ENCODE data around the gene GTSF1L.

The GTSF1L gene

GRCh38 chr20:43710370-43711044 lies 16.3 kb downstream of the GTSF1L start:
- Histone ChIP-seq H3K27ac (ENCODE audit: low read length) (no peak overlapping the region), H3K9ac (ENCODE audit: low read length) (no peak overlapping the region), H3K27me3 (ENCODE audit: control insufficient read depth, insufficient read depth, low read length) (no peaks in the 10 kb centered on the region), H3K9me3 (ENCODE audit: control insufficient read depth, low read depth, low read length) (no peaks in the 10 kb centered on the region), H3K4me1 (ENCODE audit: control insufficient read depth, low read depth, low read length) (no peaks in the 10 kb centered on the region), H3K36me3 (ENCODE audit: control insufficient read depth, low read depth, low read length) (peaks cover 77% of the 10 kb centered on the region), H3K4me3 (ENCODE audit: low read length) (no peak overlapping the region)

- Histone ChIP-seq H3K36me3 (ENCODE audit: control insufficient read depth, low read depth, low read length) (peaks cover 67% of the 10 kb centered on the region), H3K27ac (ENCODE audit: low read length) (no peak overlapping the region), H3K4me3 (ENCODE audit: low read length) (no peak overlapping the region), H3K27me3 (ENCODE audit: control insufficient read depth, insufficient read depth, low read length) (no peaks in the 10 kb centered on the region), H3K4me1 (ENCODE audit: control insufficient read depth, low read depth, low read length) (no peaks in the 10 kb centered on the region), H3K9me3 (ENCODE audit: control insufficient read depth, low read depth, low read length) (no peaks in the 10 kb centered on the region), H3K9ac (ENCODE audit: low read length) (no peak overlapping the region)
These were observed 24.3 kb downstream of the GTSF1L start for GRCh38 chr20:43702502-43702901.

- Histone ChIP-seq H3K36me3 (ENCODE audit: control insufficient read depth, low read depth, low read length) (peaks cover 65% of the 10 kb centered on the region), H3K27me3 (ENCODE audit: control insufficient read depth, insufficient read depth, low read length) (no peaks in the 10 kb centered on the region), H3K4me3 (ENCODE audit: low read length) (no peak overlapping the region), H3K9me3 (ENCODE audit: control insufficient read depth, low read depth, low read length) (no peaks in the 10 kb centered on the region), H3K4me1 (ENCODE audit: control insufficient read depth, low read depth, low read length) (no peaks in the 10 kb centered on the region), H3K27ac (ENCODE audit: low read length) (no peak overlapping the region), H3K9ac (ENCODE audit: low read length) (no peak overlapping the region)
These were observed 26.2 kb downstream of the GTSF1L start for GRCh38 chr20:43700627-43701026.

GRCh38 chr20:43699941-43700565 lies 26.7 kb downstream of the GTSF1L start:
- Histone ChIP-seq H3K4me1 (ENCODE audit: control insufficient read depth, low read depth, low read length) (no peaks in the 10 kb centered on the region), H3K9me3 (ENCODE audit: control insufficient read depth, low read depth, low read length) (no peaks in the 10 kb centered on the region), H3K4me3 (ENCODE audit: low read length) (no peak overlapping the region), H3K27ac (ENCODE audit: low read length) (no peak overlapping the region), H3K27me3 (ENCODE audit: control insufficient read depth, insufficient read depth, low read length) (no peaks in the 10 kb centered on the region), H3K36me3 (ENCODE audit: control insufficient read depth, low read depth, low read length) (peaks cover 65% of the 10 kb centered on the region), H3K9ac (ENCODE audit: low read length) (no peak overlapping the region)

GRCh38 chr20:43695571-43695970 lies 31.2 kb downstream of the GTSF1L start:
- H3K36me3 ChIP-seq (ENCODE audit: control insufficient read depth, low read depth, low read length): peaks cover 48% of the 10 kb centered on the region

GRCh38 chr20:43694763-43695162 lies 32.0 kb downstream of the GTSF1L start:
- no peaks in the 10 kb centered on the region for H3K4me1 ChIP-seq (ENCODE audit: control insufficient read depth, low read depth, low read length)
- H3K27ac ChIP-seq (ENCODE audit: low read length): no peak overlapping the region
- no peaks in the 10 kb centered on the region for H3K9me3 ChIP-seq (ENCODE audit: control insufficient read depth, low read depth, low read length)
- no peak overlapping the region for H3K9ac ChIP-seq (ENCODE audit: low read length)
- H3K36me3 ChIP-seq (ENCODE audit: control insufficient read depth, low read depth, low read length): peaks cover 46% of the 10 kb centered on the region
- no peaks in the 10 kb centered on the region for H3K27me3 ChIP-seq (ENCODE audit: control insufficient read depth, insufficient read depth, low read length)
- no peak overlapping the region for H3K4me3 ChIP-seq (ENCODE audit: low read length)

More at GRCh38 chr20:43695571-43695970, 31.2 kb downstream of the GTSF1L start:
- no peak overlapping the region for H3K27ac ChIP-seq (ENCODE audit: low read length)
- no peaks in the 10 kb centered on the region for H3K9me3 ChIP-seq (ENCODE audit: control insufficient read depth, low read depth, low read length)
- no peak overlapping the region for H3K9ac ChIP-seq (ENCODE audit: low read length)
- H3K4me3 ChIP-seq (ENCODE audit: low read length): no peak overlapping the region
- H3K27me3 ChIP-seq (ENCODE audit: control insufficient read depth, insufficient read depth, low read length): no peaks in the 10 kb centered on the region
- no peaks in the 10 kb centered on the region for H3K4me1 ChIP-seq (ENCODE audit: control insufficient read depth, low read depth, low read length)

GRCh38 chr20:43691928-43692524 lies 34.8 kb downstream of the GTSF1L start:
- peaks cover 54% of the 10 kb centered on the region for H3K36me3 ChIP-seq (ENCODE audit: control insufficient read depth, low read depth, low read length)
- H3K27me3 ChIP-seq (ENCODE audit: control insufficient read depth, insufficient read depth, low read length): no peaks in the 10 kb centered on the region
- H3K27ac ChIP-seq (ENCODE audit: low read length): no peak overlapping the region
- no peak overlapping the region for H3K9ac ChIP-seq (ENCODE audit: low read length)
- H3K4me1 ChIP-seq (ENCODE audit: control insufficient read depth, low read depth, low read length): no peaks in the 10 kb centered on the region
- no peaks in the 10 kb centered on the region for H3K9me3 ChIP-seq (ENCODE audit: control insufficient read depth, low read depth, low read length)
- H3K4me3 ChIP-seq (ENCODE audit: low read length): no peak overlapping the region

- Histone ChIP-seq H3K27ac (ENCODE audit: low read length) (no peak overlapping the region), H3K4me3 (ENCODE audit: low read length) (no peak overlapping the region), H3K36me3 (ENCODE audit: control insufficient read depth, low read depth, low read length) (peaks cover 56% of the 10 kb centered on the region), H3K4me1 (ENCODE audit: control insufficient read depth, low read depth, low read length) (no peaks in the 10 kb centered on the region), H3K9ac (ENCODE audit: low read length) (no peak overlapping the region), H3K27me3 (ENCODE audit: control insufficient read depth, insufficient read depth, low read length) (no peaks in the 10 kb centered on the region), H3K9me3 (ENCODE audit: control insufficient read depth, low read depth, low read length) (no peaks in the 10 kb centered on the region)
These were observed 35.7 kb downstream of the GTSF1L start for GRCh38 chr20:43690943-43691598.

GRCh38 chr20:43689165-43689564 lies 37.6 kb downstream of the GTSF1L start:
- H3K4me3 ChIP-seq (ENCODE audit: low read length): no peak overlapping the region
- H3K27me3 ChIP-seq (ENCODE audit: control insufficient read depth, insufficient read depth, low read length): no peaks in the 10 kb centered on the region
- H3K4me1 ChIP-seq (ENCODE audit: control insufficient read depth, low read depth, low read length): no peaks in the 10 kb centered on the region
- no peaks in the 10 kb centered on the region for H3K9me3 ChIP-seq (ENCODE audit: control insufficient read depth, low read depth, low read length)
- no peak overlapping the region for H3K9ac ChIP-seq (ENCODE audit: low read length)
- peaks cover 52% of the 10 kb centered on the region for H3K36me3 ChIP-seq (ENCODE audit: control insufficient read depth, low read depth, low read length)
- no peak overlapping the region for H3K27ac ChIP-seq (ENCODE audit: low read length)

GRCh38 chr20:43686820-43687219 lies 40.0 kb downstream of the GTSF1L start:
- H3K4me1 ChIP-seq (ENCODE audit: control insufficient read depth, low read depth, low read length): no peaks in the 10 kb centered on the region
- no peaks in the 10 kb centered on the region for H3K9me3 ChIP-seq (ENCODE audit: control insufficient read depth, low read depth, low read length)
- no peak overlapping the region for H3K9ac ChIP-seq (ENCODE audit: low read length)
- no peak overlapping the region for H3K27ac ChIP-seq (ENCODE audit: low read length)
- no peak overlapping the region for H3K4me3 ChIP-seq (ENCODE audit: low read length)
- no peaks in the 10 kb centered on the region for H3K27me3 ChIP-seq (ENCODE audit: control insufficient read depth, insufficient read depth, low read length)
- peaks cover 56% of the 10 kb centered on the region for H3K36me3 ChIP-seq (ENCODE audit: control insufficient read depth, low read depth, low read length)

GRCh38 chr20:43682446-43682845 lies 44.4 kb downstream of the GTSF1L start:
- no peak overlapping the region for H3K27ac ChIP-seq (ENCODE audit: low read length)
- H3K9ac ChIP-seq (ENCODE audit: low read length): no peak overlapping the region
- no peaks in the 10 kb centered on the region for H3K4me1 ChIP-seq (ENCODE audit: control insufficient read depth, low read depth, low read length)
- H3K36me3 ChIP-seq (ENCODE audit: control insufficient read depth, low read depth, low read length): peaks cover 51% of the 10 kb centered on the region
- no peaks in the 10 kb centered on the region for H3K27me3 ChIP-seq (ENCODE audit: control insufficient read depth, insufficient read depth, low read length)
- H3K9me3 ChIP-seq (ENCODE audit: control insufficient read depth, low read depth, low read length): no peaks in the 10 kb centered on the region
- no peak overlapping the region for H3K4me3 ChIP-seq (ENCODE audit: low read length)

Data from iPS-18a (cell line).